GM18498 (cell line): ENCODE measurements around the gene FOLH1.
"Not testable (repeated sequence)": the region's sequence is repeated elsewhere in the genome, so short reads cannot be mapped to it uniquely, and the experiment has no call there.

Experiments
- ATAC-seq: cut with Tn5 transposase; IDR thresholded peaks from one replicate; pipeline ENCODE4 v1.9.1; 2021; ENCODE audit warnings: mild to moderate bottlenecking, moderate library complexity; ENCODE audit not compliant: unreplicated experiment

FOLH1 gene

GRCh38 chr11:49208006-49208721, at the start of gene FOLH1:
Gene FOLH1 (minus strand): TSS chr11:49208602. CDS start chr11:49208409, 193 bp downstream.
- no peak for ATAC-seq

- not testable (repeated sequence) for ATAC-seq
Observed at GRCh38 chr11:49255148-49255547, 46.7 kb upstream of the FOLH1 start.

- ATAC-seq, result not testable (repeated sequence)
Observed at GRCh38 chr11:49251212-49251611, 42.8 kb upstream of the FOLH1 start.

GRCh38 chr11:49250398-49251115, 42.2 kb upstream of the FOLH1 start:
- ATAC-seq, result not testable (repeated sequence)

- ATAC-seq, result not testable (repeated sequence)
Observed at GRCh38 chr11:49249363-49249762, 41.0 kb upstream of the FOLH1 start.

- not testable (repeated sequence) for ATAC-seq
Observed at GRCh38 chr11:49233685-49234084, 25.3 kb upstream of the FOLH1 start.

GRCh38 chr11:49233019-49233418, 24.6 kb upstream of the FOLH1 start:
- ATAC-seq, result not testable (repeated sequence)

GRCh38 chr11:49231725-49232124, 23.3 kb upstream of the FOLH1 start:
- ATAC-seq, result not testable (repeated sequence)

GRCh38 chr11:49230534-49230933, 22.1 kb upstream of the FOLH1 start:
- not testable (repeated sequence) for ATAC-seq

- not testable (repeated sequence) for ATAC-seq
Observed at GRCh38 chr11:49230001-49230400, 21.6 kb upstream of the FOLH1 start.

GRCh38 chr11:49229136-49229535, 20.7 kb upstream of the FOLH1 start:
- not testable (repeated sequence) for ATAC-seq

GRCh38 chr11:49225255-49225785, 16.9 kb upstream of the FOLH1 start:
- not testable (repeated sequence) for ATAC-seq

GRCh38 chr11:49221112-49221511, 12.7 kb upstream of the FOLH1 start:
- no peak for ATAC-seq

GRCh38 chr11:49213026-49213560, 4.7 kb upstream of the FOLH1 start:
- no peak for ATAC-seq

GRCh38 chr11:49206999-49207398, 1.4 kb downstream of the FOLH1 start:
- not testable (repeated sequence) for ATAC-seq

GRCh38 chr11:49202287-49202976, 6.0 kb downstream of the FOLH1 start:
- no peak for ATAC-seq

- not testable (repeated sequence) for ATAC-seq
Observed at GRCh38 chr11:49196775-49197174, 11.6 kb downstream of the FOLH1 start.

- ATAC-seq, result not testable (repeated sequence)
Observed at GRCh38 chr11:49196002-49196401, 12.4 kb downstream of the FOLH1 start.

GRCh38 chr11:49190287-49190686, 18.1 kb downstream of the FOLH1 start:
- ATAC-seq, result not testable (repeated sequence)

- ATAC-seq, result not testable (repeated sequence)
Observed at GRCh38 chr11:49186225-49186624, 22.2 kb downstream of the FOLH1 start.

- ATAC-seq, result not testable (repeated sequence)
Observed at GRCh38 chr11:49185597-49185996, 22.8 kb downstream of the FOLH1 start.
